ENCODE data around the gene MAGI2.

Gene MAGI2

DNA sequence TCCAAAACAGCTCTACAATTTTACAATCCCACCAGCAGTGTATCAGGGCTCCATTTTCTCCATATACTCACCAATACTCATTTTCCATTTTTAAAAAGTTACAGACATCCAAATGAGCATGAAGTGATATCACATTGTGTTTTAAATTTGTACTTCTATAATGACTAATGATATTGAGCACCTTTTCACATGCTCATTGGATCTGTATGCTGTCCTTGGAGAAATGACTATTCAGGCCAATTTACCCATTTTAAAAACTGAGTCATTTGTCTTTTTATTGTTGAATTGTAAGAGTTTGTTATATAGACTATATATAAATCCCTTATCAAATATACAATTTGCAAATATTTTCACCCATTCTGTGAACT is 162.0 kb downstream of the MAGI2 start:
- no peak overlapping the region for H3K4me3 ChIP-seq (ENCODE audit: low read length)
- TF ChIP-seq ZNF274 (IDR thresholded peaks at IDR 0.05; ENCODE audit: low read depth, low read length): no peak

GRCh38 chr7:79290841-79291497 is 162.5 kb downstream of the MAGI2 start:
- no peak for TF ChIP-seq ZNF274 (IDR thresholded peaks at IDR 0.05; ENCODE audit: low read depth, low read length)
- H3K4me3 ChIP-seq (ENCODE audit: low read length): no peak overlapping the region

GRCh38 chr7:79290398-79290797 is 163.1 kb downstream of the MAGI2 start:
- H3K4me3 ChIP-seq (ENCODE audit: low read length): no peak overlapping the region
- TF ChIP-seq ZNF274 (IDR thresholded peaks at IDR 0.05; ENCODE audit: low read depth, low read length): no peak

GRCh38 chr7:79288655-79289054 is 164.8 kb downstream of the MAGI2 start:
- TF ChIP-seq ZNF274 (IDR thresholded peaks at IDR 0.05; ENCODE audit: low read depth, low read length): no peak

DNA sequence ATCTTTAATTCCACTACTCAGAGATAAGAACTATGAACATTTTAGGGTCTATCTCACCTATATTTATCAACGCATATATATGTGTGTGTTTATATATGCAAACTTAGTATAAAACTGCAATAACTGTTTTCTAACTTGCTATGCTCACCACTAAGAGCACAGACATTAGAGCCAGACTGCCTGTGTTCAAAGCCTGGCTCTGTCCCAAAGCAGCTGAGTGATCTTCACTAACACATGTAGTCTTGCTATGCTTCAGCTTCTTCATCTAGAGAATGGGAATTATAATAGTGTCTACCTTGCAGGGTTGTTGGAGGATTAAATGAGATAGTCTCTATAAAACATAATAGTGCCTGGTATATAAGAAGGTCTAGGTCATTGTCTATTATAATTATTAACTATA is 165.5 kb downstream of the MAGI2 start:
- TF ChIP-seq ZNF274 (IDR thresholded peaks at IDR 0.05; ENCODE audit: low read depth, low read length): no peak
- no peak overlapping the region for H3K4me3 ChIP-seq (ENCODE audit: low read length)

More at GRCh38 chr7:79288655-79289054, 164.8 kb downstream of the MAGI2 start:
- no peak overlapping the region for H3K4me3 ChIP-seq (ENCODE audit: low read length)

DNA sequence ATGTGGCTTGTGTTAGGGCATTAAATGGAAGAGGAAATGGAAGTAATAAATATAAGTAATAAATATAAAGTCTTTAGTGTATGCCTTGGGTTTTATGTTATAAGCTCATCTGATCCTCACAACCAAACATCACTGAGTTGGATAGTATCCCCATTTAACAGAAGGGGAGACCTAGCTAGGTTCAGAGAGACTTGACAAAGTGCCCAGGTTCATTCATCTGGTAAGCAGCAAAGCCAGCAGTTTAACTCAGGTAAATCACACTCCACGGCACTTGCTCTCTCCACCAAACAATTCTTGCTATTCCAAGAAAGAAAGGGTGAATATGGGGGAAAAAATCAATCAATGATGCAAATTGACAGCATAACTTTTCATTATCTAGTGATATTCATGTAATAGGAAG is 167.3 kb downstream of the MAGI2 start:
- H3K4me3 ChIP-seq (ENCODE audit: low read length): no peak overlapping the region
- no peak for TF ChIP-seq ZNF274 (IDR thresholded peaks at IDR 0.05; ENCODE audit: low read depth, low read length)

GRCh38 chr7:79285756-79286155 is 167.7 kb downstream of the MAGI2 start:
- no peak for TF ChIP-seq ZNF274 (IDR thresholded peaks at IDR 0.05; ENCODE audit: low read depth, low read length)
- no peak overlapping the region for H3K4me3 ChIP-seq (ENCODE audit: low read length)

DNA sequence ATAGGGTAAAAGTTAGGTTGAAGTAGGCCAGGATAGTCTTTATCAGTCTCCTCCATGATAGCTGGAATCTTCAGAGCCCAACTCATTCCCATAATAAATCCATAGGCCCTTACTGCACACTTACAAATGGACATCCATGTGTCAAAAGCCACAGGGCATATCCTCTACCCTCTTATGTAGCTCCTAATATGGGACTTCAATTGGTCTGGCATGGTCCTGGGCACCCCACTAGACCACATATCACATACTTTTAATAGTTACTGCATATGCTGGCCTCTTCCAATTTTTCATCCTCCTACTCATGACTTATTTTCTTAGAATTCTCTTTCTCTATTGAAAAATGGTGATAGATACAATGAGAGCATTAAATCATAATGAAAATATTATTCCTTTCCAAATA is 169.3 kb downstream of the MAGI2 start:
- H3K4me3 ChIP-seq (ENCODE audit: low read length): no peak overlapping the region
- no peak for TF ChIP-seq ZNF274 (IDR thresholded peaks at IDR 0.05; ENCODE audit: low read depth, low read length)

- TF ChIP-seq ZNF274 (IDR thresholded peaks at IDR 0.05; ENCODE audit: low read depth, low read length): no peak
- no peak overlapping the region for H3K4me3 ChIP-seq (ENCODE audit: low read length)
Observed at GRCh38 chr7:79282882-79283602, 170.4 kb downstream of the MAGI2 start.

- H3K4me3 ChIP-seq (ENCODE audit: low read length): no peak overlapping the region
- no peak for TF ChIP-seq ZNF274 (IDR thresholded peaks at IDR 0.05; ENCODE audit: low read depth, low read length)
Observed at GRCh38 chr7:79282070-79282694, 171.3 kb downstream of the MAGI2 start.

DNA sequence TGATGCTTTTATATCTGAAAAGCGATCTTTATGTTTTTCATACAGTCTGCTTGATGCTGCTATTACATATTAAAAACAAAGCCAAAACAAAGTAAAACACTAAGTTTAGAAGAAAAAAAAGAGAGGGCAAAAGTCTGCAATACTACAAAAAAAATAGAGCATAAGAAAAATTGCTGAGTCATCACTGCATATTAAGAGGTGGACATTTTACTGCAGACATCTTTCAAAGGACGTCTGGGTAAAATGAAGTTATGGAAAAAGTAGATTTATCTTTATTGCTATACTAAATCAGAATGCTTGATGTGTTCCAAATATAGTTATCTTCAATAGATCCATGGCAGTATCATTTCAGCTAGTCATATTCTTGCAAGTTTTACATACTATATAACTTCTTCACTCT is 172.0 kb downstream of the MAGI2 start:
- H3K4me3 ChIP-seq (ENCODE audit: low read length): no peak overlapping the region
- no peak for TF ChIP-seq ZNF274 (IDR thresholded peaks at IDR 0.05; ENCODE audit: low read depth, low read length)

- H3K4me3 ChIP-seq (ENCODE audit: low read length): no peak overlapping the region
- TF ChIP-seq ZNF274 (IDR thresholded peaks at IDR 0.05; ENCODE audit: low read depth, low read length): no peak
Observed at GRCh38 chr7:79272938-79273337, 180.5 kb downstream of the MAGI2 start.

DNA sequence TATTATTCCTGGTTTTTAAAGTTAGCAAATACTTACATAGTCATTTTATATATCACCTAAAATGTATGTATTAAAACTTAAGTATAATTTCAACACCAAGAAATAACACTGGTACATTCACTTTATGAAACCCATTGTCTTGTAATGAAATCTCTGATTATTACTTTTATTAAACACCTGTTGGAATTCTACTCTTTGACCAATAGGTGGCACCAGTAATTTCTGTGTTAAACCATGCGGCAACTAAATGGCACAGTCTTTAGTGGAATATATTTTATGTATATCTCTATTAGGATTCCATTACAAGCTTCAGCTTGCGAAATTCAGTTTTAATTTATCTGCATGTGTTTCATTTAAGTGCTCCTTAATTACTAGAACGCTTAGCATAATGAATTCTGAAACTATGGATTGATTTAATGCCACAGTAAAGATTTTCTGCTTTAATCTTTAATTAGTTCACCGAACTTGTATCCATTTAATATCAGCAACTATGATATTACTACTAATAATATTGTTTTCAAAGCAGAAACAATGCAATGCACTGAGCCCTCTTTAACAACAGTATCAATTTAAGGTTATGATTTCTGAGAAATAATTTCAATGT is 181.3 kb downstream of the MAGI2 start:
- H3K4me3 ChIP-seq (ENCODE audit: low read length): no peak overlapping the region
- no peak for TF ChIP-seq ZNF274 (IDR thresholded peaks at IDR 0.05; ENCODE audit: low read depth, low read length)

- TF ChIP-seq ZNF274 (IDR thresholded peaks at IDR 0.05; ENCODE audit: low read depth, low read length): no peak
- H3K4me3 ChIP-seq (ENCODE audit: low read length): no peak overlapping the region
Observed at GRCh38 chr7:79268730-79269129, 184.7 kb downstream of the MAGI2 start.

DNA sequence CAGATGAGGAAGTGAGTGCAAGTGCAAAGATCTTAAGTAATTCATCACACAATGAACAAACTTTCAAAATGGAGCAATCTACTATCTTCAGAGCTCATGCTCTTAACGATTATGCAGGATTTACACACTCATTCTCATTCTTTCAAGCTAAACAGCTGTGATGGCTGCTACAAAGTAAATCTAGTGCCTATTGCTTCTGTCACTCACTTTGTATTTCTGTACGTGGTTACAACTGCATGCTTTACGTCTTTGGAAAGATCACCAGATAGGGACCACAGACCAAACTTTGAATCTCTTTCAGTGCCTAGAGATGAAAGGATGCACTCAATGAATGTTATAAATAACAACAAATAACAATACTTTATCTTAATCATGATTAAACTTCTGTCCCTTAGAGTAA is 194.6 kb downstream of the MAGI2 start:
- no peak overlapping the region for H3K4me3 ChIP-seq (ENCODE audit: low read length)
- TF ChIP-seq ZNF274 (IDR thresholded peaks at IDR 0.05; ENCODE audit: low read depth, low read length): no peak
